ENCODE measurements around the gene FRMD3.

DNA sequence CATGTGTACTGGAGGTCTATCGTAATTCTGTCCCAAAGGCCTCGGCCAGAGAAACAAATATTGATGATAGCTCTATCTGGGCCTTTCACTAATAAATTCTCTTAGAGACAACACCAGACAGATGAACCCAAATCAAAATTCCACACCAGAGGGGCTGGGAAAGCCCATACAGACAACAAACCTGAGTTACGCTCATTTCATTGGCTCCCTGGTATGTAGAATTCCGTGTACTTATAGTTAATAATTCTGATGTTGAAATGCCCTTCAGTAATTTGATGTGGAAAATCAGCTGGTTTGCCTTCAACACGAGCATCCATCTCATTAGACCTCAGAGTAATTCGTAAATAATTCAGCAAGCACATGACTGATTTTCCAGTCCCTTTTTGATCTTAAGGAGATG is 53.2 kb downstream of the FRMD3 start:
- TF ChIP-seq, protein P1, sequence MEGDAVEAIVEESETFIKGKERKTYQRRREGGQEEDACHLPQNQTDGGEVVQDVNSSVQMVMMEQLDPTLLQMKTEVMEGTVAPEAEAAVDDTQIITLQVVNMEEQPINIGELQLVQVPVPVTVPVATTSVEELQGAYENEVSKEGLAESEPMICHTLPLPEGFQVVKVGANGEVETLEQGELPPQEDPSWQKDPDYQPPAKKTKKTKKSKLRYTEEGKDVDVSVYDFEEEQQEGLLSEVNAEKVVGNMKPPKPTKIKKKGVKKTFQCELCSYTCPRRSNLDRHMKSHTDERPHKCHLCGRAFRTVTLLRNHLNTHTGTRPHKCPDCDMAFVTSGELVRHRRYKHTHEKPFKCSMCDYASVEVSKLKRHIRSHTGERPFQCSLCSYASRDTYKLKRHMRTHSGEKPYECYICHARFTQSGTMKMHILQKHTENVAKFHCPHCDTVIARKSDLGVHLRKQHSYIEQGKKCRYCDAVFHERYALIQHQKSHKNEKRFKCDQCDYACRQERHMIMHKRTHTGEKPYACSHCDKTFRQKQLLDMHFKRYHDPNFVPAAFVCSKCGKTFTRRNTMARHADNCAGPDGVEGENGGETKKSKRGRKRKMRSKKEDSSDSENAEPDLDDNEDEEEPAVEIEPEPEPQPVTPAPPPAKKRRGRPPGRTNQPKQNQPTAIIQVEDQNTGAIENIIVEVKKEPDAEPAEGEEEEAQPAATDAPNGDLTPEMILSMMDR (IDR thresholded peaks at IDR 0.05 in 8 of 11, conservative IDR thresholded peaks at IDR 0.05 in 3 of 11): no peak
- TF ChIP-seq POLR2AphosphoS5 (IDR thresholded peaks at IDR 0.05): no peak
